ENCODE measurements around the gene NSMCE1.

The NSMCE1 gene

GRCh38 chr16:27298132-27298531 lies 29.6 kb upstream of the NSMCE1 start:
- no peak for ATAC-seq
- TF ChIP-seq ZNF70 (CRISPR knock-in tag; IDR thresholded peaks at IDR 0.05) (no peak), ESRRG (CRISPR knock-in tag; IDR thresholded peaks at IDR 0.05) (no peak), BACH2 (CRISPR knock-in tag; IDR thresholded peaks at IDR 0.05; ENCODE audit: borderline replicate concordance) (no peak), TCF4 (CRISPR knock-in tag; IDR thresholded peaks at IDR 0.05; ENCODE audit: borderline replicate concordance) (no peak), GLIS3 (CRISPR knock-in tag; IDR thresholded peaks at IDR 0.05) (no peak), OSR1 (CRISPR knock-in tag; IDR thresholded peaks at IDR 0.05) (no peak), ZNF565 (CRISPR knock-in tag; conservative IDR thresholded peaks at IDR 0.05; ENCODE audit: low read depth) (no peak), ZC3H10 (CRISPR knock-in tag; IDR thresholded peaks at IDR 0.05) (no peak), RARB (CRISPR knock-in tag; IDR thresholded peaks at IDR 0.05) (no peak), TSHZ2 (CRISPR knock-in tag; IDR thresholded peaks at IDR 0.05) (no peak), CSDC2 (CRISPR knock-in tag; IDR thresholded peaks at IDR 0.05) (no peak), ZFP30 (CRISPR knock-in tag; IDR thresholded peaks at IDR 0.05) (no peak), SNAI2 (CRISPR knock-in tag; IDR thresholded peaks at IDR 0.05) (no peak), TOX (CRISPR knock-in tag; IDR thresholded peaks at IDR 0.05; ENCODE audit: borderline replicate concordance) (no peak), PATZ1 (CRISPR knock-in tag; IDR thresholded peaks at IDR 0.05; ENCODE audit: borderline replicate concordance) (no peak), POU6F1 (CRISPR knock-in tag; IDR thresholded peaks at IDR 0.05; ENCODE audit: borderline replicate concordance, low read depth) (no peak), ARNTL (CRISPR knock-in tag; IDR thresholded peaks at IDR 0.05; ENCODE audit: borderline replicate concordance, low read depth) (no peak), CSRNP3 (CRISPR knock-in tag; IDR thresholded peaks at IDR 0.05) (no peak), PPARA (CRISPR knock-in tag; IDR thresholded peaks at IDR 0.05; ENCODE audit: borderline replicate concordance) (no peak), ZFP3 (CRISPR knock-in tag; IDR thresholded peaks at IDR 0.05) (no peak)

- no peak for ATAC-seq
- TF ChIP-seq ESRRG (CRISPR knock-in tag; IDR thresholded peaks at IDR 0.05) (no peak), TOX (CRISPR knock-in tag; IDR thresholded peaks at IDR 0.05; ENCODE audit: borderline replicate concordance) (no peak), ZC3H10 (CRISPR knock-in tag; IDR thresholded peaks at IDR 0.05) (no peak), CSDC2 (CRISPR knock-in tag; IDR thresholded peaks at IDR 0.05) (no peak), ZNF70 (CRISPR knock-in tag; IDR thresholded peaks at IDR 0.05) (no peak), OSR1 (CRISPR knock-in tag; IDR thresholded peaks at IDR 0.05) (no peak), PPARA (CRISPR knock-in tag; IDR thresholded peaks at IDR 0.05; ENCODE audit: borderline replicate concordance) (no peak), ZFP3 (CRISPR knock-in tag; IDR thresholded peaks at IDR 0.05) (no peak), ARNTL (CRISPR knock-in tag; IDR thresholded peaks at IDR 0.05; ENCODE audit: borderline replicate concordance, low read depth) (no peak), ZNF565 (CRISPR knock-in tag; conservative IDR thresholded peaks at IDR 0.05; ENCODE audit: low read depth) (no peak)
Observed at GRCh38 chr16:27293343-27293742, 24.8 kb upstream of the NSMCE1 start.

- no peak for ATAC-seq
- TF ChIP-seq ZFP3 (CRISPR knock-in tag; IDR thresholded peaks at IDR 0.05) (peak; percentile 96), BACH2 (CRISPR knock-in tag; IDR thresholded peaks at IDR 0.05; ENCODE audit: borderline replicate concordance) (no peak)
Observed at GRCh38 chr16:27291722-27292240, 23.2 kb upstream of the NSMCE1 start.

GRCh38 chr16:27291106-27291505 lies 22.5 kb upstream of the NSMCE1 start:
- ATAC-seq: no peak
- TF ChIP-seq ZNF565 (CRISPR knock-in tag; conservative IDR thresholded peaks at IDR 0.05; ENCODE audit: low read depth) (no peak), ESRRG (CRISPR knock-in tag; IDR thresholded peaks at IDR 0.05) (no peak), GLIS3 (CRISPR knock-in tag; IDR thresholded peaks at IDR 0.05) (no peak), ZFP30 (CRISPR knock-in tag; IDR thresholded peaks at IDR 0.05) (no peak), PATZ1 (CRISPR knock-in tag; IDR thresholded peaks at IDR 0.05; ENCODE audit: borderline replicate concordance) (no peak), ZNF8 (CRISPR knock-in tag; IDR thresholded peaks at IDR 0.05) (no peak), ZC3H10 (CRISPR knock-in tag; IDR thresholded peaks at IDR 0.05) (no peak), ISL1 (CRISPR knock-in tag; IDR thresholded peaks at IDR 0.05) (no peak), POU6F1 (CRISPR knock-in tag; IDR thresholded peaks at IDR 0.05; ENCODE audit: borderline replicate concordance, low read depth) (no peak), OSR1 (CRISPR knock-in tag; IDR thresholded peaks at IDR 0.05) (no peak)

Measured in SK-N-SH treated with all-trans-retinoic acid at 6 μM for 48 hours (cell line).